ENCODE data around the gene CGNL1. TPM values are rescaled to one million over a fixed set of nuclear protein-coding genes. Genes with fewer than 3 reads are reported as not detected.
A peak's percentile ranks its signal among the peaks of the same experiment; 100 is the strongest.

CGNL1 gene
- polyA plus RNA-seq, 1 experiment, result 0.06 TPM

GRCh38 chr15:57427367-57427821 is 51.1 kb downstream of the CGNL1 start:
- no peak for TF ChIP-seq CTCF (IDR thresholded peaks at IDR 0.05; ENCODE audit: insufficient read depth, low read depth, low read length)
- no peaks in the 10 kb centered on the region for H3K27me3 ChIP-seq (ENCODE audit: control insufficient read depth, insufficient read depth, low read length)
- peak; percentile 36 for DNase-seq (ENCODE audit: low read depth)
- H3K36me3 ChIP-seq (ENCODE audit: control insufficient read depth, insufficient read depth, low read length), result no peaks in the 10 kb centered on the region
- ChIA-PET CTCF (interaction anchor here (0.7 to 1.1 kb wide), 2 partner anchors 11 to 86 kb away, joined by 3 read pairs; no protein-coding TSS in a partner anchor), POLR2A (interaction anchor here (0.5 to 0.6 kb wide), 2 partner anchors 197 to 1184 kb away, joined by 3 to 5 read pairs; no protein-coding TSS in a partner anchor)
- H3K4me3 ChIP-seq (ENCODE audit: low read depth, low read length), result no peak overlapping the region

- no peak for DNase-seq (ENCODE audit: low read depth)
- Histone ChIP-seq H3K27me3 (ENCODE audit: control insufficient read depth, insufficient read depth, low read length) (no peaks in the 10 kb centered on the region; the same call in 1 of the 2 replicates), H3K4me3 (ENCODE audit: low read depth, low read length) (no peak overlapping the region), H3K36me3 (ENCODE audit: control insufficient read depth, insufficient read depth, low read length) (no peaks in the 10 kb centered on the region)
- CTCF ChIA-PET, result interaction anchor here (0.7 kb wide), 1 partner anchor 74 kb away, joined by 3 read pairs; no protein-coding TSS in a partner anchor
- POLR2A ChIA-PET, result no interaction called here
- TF ChIP-seq CTCF (IDR thresholded peaks at IDR 0.05; ENCODE audit: insufficient read depth, low read depth, low read length), result no peak
These were observed 55.9 kb downstream of the CGNL1 start for GRCh38 chr15:57432141-57432741.

GRCh38 chr15:57436166-57436565 is 59.9 kb downstream of the CGNL1 start:
- H3K36me3 ChIP-seq (ENCODE audit: control insufficient read depth, insufficient read depth, low read length), result no peaks in the 10 kb centered on the region
- CTCF ChIA-PET, result no interaction called here
- POLR2A ChIA-PET, result no interaction called here
- no peaks in the 10 kb centered on the region; the same call in 1 of the 2 replicates for H3K27me3 ChIP-seq (ENCODE audit: control insufficient read depth, insufficient read depth, low read length)
- no peak for DNase-seq (ENCODE audit: low read depth)
- TF ChIP-seq CTCF (IDR thresholded peaks at IDR 0.05; ENCODE audit: insufficient read depth, low read depth, low read length), result no peak
- no peak overlapping the region for H3K4me3 ChIP-seq (ENCODE audit: low read depth, low read length)

GRCh38 chr15:57436961-57437360 is 60.7 kb downstream of the CGNL1 start:
- no peak for DNase-seq (ENCODE audit: low read depth)
- H3K36me3 ChIP-seq (ENCODE audit: control insufficient read depth, insufficient read depth, low read length), result no peaks in the 10 kb centered on the region
- no peak overlapping the region for H3K4me3 ChIP-seq (ENCODE audit: low read depth, low read length)
- CTCF ChIA-PET, result no interaction called here
- TF ChIP-seq CTCF (IDR thresholded peaks at IDR 0.05; ENCODE audit: insufficient read depth, low read depth, low read length), result no peak
- POLR2A ChIA-PET, result interaction anchor here (0.7 kb wide), 1 partner anchor 8 kb away, joined by 12 read pairs; no protein-coding TSS in a partner anchor
- H3K27me3 ChIP-seq (ENCODE audit: control insufficient read depth, insufficient read depth, low read length), result no peaks in the 10 kb centered on the region; the same call in 1 of the 2 replicates

GRCh38 chr15:57437564-57437963 is 61.3 kb downstream of the CGNL1 start:
- CTCF ChIA-PET, result interaction anchor here (0.6 to 0.8 kb wide), 2 partner anchors 43 to 48 kb away, joined by 3 read pairs; no protein-coding TSS in a partner anchor
- H3K4me3 ChIP-seq (ENCODE audit: low read depth, low read length), result no peak overlapping the region
- no peaks in the 10 kb centered on the region; the same call in 1 of the 2 replicates for H3K27me3 ChIP-seq (ENCODE audit: control insufficient read depth, insufficient read depth, low read length)
- TF ChIP-seq CTCF (IDR thresholded peaks at IDR 0.05; ENCODE audit: insufficient read depth, low read depth, low read length), result no peak
- H3K36me3 ChIP-seq (ENCODE audit: control insufficient read depth, insufficient read depth, low read length), result no peaks in the 10 kb centered on the region
- POLR2A ChIA-PET, result interaction anchor here (0.7 kb wide), 1 partner anchor 9 kb away, joined by 12 read pairs; no protein-coding TSS in a partner anchor
- no peak for DNase-seq (ENCODE audit: low read depth)

Data from BJ (cell line).